Ovary (tissue), 9 donors: ENCODE measurements around the gene DOCK4. TPM values are rescaled to one million over a fixed set of nuclear protein-coding genes. Genes with fewer than 3 reads are reported as not detected.

Experiments
- DNase-seq, 5 donors: peaks; one replicate each; pipeline ENCODE4 v3.0.0-alpha.2; 2019 to 2020
- H3K27ac ChIP-seq, 2 donors: fragments of 200-600 bp; one replicate each; pipeline versions ENCODE4 v1.5.1 to v1.8.0; 2019 to 2022
- H3K27me3 ChIP-seq: fragments of 200-600 bp; one replicate; pipeline ENCODE4 v1.8.0; 2022
- H3K36me3 ChIP-seq: fragments of 200-600 bp; sonication (generic); one replicate; pipeline ENCODE4 v1.5.1; 2019
- H3K4me1 ChIP-seq: one replicate; pipeline ENCODE4 v1.8.1; 2013; ENCODE audit warnings: mild to moderate bottlenecking, moderate library complexity; ENCODE audit not compliant: insufficient read depth
- H3K4me3 ChIP-seq: fragments of 200-600 bp; sonication (generic); one replicate; pipeline ENCODE4 v1.5.1; 2017
- H3K9me3 ChIP-seq, 2 donors: fragments of 200-600 bp in 1 of 2; sonication (generic) in 1 of 2; one replicate each; pipeline versions ENCODE4 v1.5.1 to v1.8.1; 2013 to 2019; ENCODE audit warnings: mild to moderate bottlenecking in 1 of 2, moderate library complexity in 1 of 2
- EP300 ChIP-seq: sonication (generic); formaldehyde crosslinking; IDR thresholded peaks from one replicate; pipeline ENCODE4 v1.6.1; 2017; ENCODE audit warnings: antibody characterized with exemption
- POLR2A ChIP-seq: fragments of 450-650 bp; IDR thresholded peaks from one replicate; pipeline ENCODE4 v1.6.1; 2017; ENCODE audit warnings: antibody characterized with exemption, mild to moderate bottlenecking, moderate library complexity
- WGBS, 3 donors: extraction: QIAGEN DNeasy Blood & Tissue Kit in 1 of 3; methylation state at CpG; one replicate each; pipeline versions ENCODE4 v1.1.5 to v1.1.7; 2013 to 2017; 5-methylcytosine and 5-hydroxymethylcytosine counted together
- intact Hi-C, 4 donors: fragments of 100-400 bp; cut with DNase I; formaldehyde crosslinking; loops; one replicate each; pipeline versions ENCODE4 v1.11.0 to v1.15.1; 2022 to 2023
- polyA plus RNA-seq, 2 donors: library from polyadenylated mRNA; stranded (reverse); fragments of 200-250 nt in 1 of 2; fragments of 350-450 nt in 1 of 2; fragmentation: Illumina TruSeq in 1 of 2; extraction: RNeasy Lipid Tissue Mini Kit (QIAGEN cat#74804) in 1 of 2; gene quantifications; one replicate each; pipeline ENCODE4 v1.2.3, GENCODE V29; 2013 to 2014
- total RNA-seq, 7 donors: library from RNA; depleted of rRNA in 2 of 7; stranded (reverse); fragments of >200 nt in 2 of 7; fragmentation: NEBNext Ultra II Directional in 3 of 7; extraction: Animal tissue kit (Norgen Biotek cat#: 25700) in 3 of 7; gene quantifications; one replicate each; pipeline versions ENCODE4 v1.1.0 to v1.2.4, GENCODE V29; 2016 to 2023
- TF ChIP-seq, protein P1 (sequence below), 3 donors: fragments of 450-650 bp in 2 of 3; fragments of 200-600 bp in 1 of 3; IDR thresholded peaks; one replicate each; pipeline versions ENCODE4 v1.5.1 to v1.8.0; 2016 to 2022; ENCODE audit warnings: antibody characterized with exemption in 3 of 3, mild to moderate bottlenecking in 1 of 3
- donor health status: DM: no; HTN: no; CAD: no; lungs with moderate emphysema.
- donor health status: DM: no; HTN: no; CAD: no.
- donor health status: Bipolar disorder and iron deficiency.
- donor health status: DM: yes; HTN: yes; CAD: no.
- donor health status: DM: no; HTN: no; CAD: no.
- donor health status: DM: yes; HTN: yes; CAD: no.

The DOCK4 gene
- total and polyA plus RNA-seq, 9 donors = 9.5 to 39.7 (median 27.3) TPM

GRCh38 chr7:112193915-112194502, 12.2 kb downstream of the DOCK4 start:
- TF ChIP-seq EP300 (no peak), POLR2A (no peak)
- TF ChIP-seq, protein P1, sequence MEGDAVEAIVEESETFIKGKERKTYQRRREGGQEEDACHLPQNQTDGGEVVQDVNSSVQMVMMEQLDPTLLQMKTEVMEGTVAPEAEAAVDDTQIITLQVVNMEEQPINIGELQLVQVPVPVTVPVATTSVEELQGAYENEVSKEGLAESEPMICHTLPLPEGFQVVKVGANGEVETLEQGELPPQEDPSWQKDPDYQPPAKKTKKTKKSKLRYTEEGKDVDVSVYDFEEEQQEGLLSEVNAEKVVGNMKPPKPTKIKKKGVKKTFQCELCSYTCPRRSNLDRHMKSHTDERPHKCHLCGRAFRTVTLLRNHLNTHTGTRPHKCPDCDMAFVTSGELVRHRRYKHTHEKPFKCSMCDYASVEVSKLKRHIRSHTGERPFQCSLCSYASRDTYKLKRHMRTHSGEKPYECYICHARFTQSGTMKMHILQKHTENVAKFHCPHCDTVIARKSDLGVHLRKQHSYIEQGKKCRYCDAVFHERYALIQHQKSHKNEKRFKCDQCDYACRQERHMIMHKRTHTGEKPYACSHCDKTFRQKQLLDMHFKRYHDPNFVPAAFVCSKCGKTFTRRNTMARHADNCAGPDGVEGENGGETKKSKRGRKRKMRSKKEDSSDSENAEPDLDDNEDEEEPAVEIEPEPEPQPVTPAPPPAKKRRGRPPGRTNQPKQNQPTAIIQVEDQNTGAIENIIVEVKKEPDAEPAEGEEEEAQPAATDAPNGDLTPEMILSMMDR (IDR thresholded peaks at IDR 0.05) = no peak
- Histone ChIP-seq H3K4me1 (peaks cover 15% of the 10 kb centered on the region), H3K4me3 (no peak overlapping the region), H3K27me3 (no peaks in the 10 kb centered on the region), H3K36me3 (no peaks in the 10 kb centered on the region), H3K9me3 (no peaks in the 10 kb centered on the region), H3K27ac (no peak overlapping the region)
- intact Hi-C loops = no loop called here
- DNase-seq = no peak

DNA sequence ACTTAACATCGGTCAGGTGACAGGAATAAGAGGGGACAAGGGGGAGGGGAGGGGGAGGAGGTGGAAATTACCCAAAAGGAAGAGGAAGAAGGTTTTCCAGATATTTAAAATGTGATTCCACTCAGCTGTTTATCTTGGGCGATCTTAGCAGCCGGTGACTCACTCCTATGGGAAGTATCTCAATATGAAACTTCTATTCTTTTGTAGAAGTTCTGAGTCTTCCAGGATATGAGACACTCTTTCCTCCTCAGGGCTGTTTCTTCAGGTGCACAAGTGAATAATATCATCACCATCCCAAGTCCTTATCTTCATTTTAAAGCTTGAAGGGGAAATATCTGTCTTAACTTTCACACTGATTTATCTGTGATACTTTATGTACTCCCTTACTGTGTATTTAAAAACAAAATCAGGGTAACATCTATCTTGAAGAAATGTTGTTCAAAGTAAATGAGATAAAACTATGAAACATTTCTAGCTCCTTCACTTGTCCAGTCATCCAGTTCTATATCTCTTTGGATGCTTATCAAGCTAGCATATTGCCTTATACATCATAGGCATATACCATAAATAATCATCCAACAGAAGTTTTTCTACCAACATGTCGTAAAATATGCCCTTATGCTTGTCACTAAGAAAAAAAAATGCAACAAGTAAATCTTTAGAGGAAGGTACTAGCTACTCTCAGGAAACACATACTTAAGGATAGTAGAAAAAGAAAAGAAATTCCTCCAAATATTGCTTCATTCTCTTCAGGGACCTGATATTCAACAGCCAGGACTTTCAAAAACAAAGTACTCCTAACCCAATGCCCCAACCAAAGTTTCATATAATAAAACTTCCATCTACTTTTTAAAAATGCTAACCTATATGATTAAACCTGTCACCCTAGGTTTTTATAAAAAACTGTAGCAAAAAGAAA, 13.7 kb downstream of the DOCK4 start:
- peaks cover 16% of the 10 kb centered on the region for H3K4me1 ChIP-seq
- no peaks in the 10 kb centered on the region for H3K27me3 ChIP-seq
- H3K9me3 ChIP-seq = no peaks in the 10 kb centered on the region
- no peak overlapping the region for H3K4me3 ChIP-seq
- WGBS, 3 donors = 81 to 90% (median 83%) methylated on average over 4 of the region's 4 CpGs
- TF ChIP-seq, protein P1 (IDR thresholded peaks at IDR 0.05) = no peak
- no peak for TF ChIP-seq POLR2A
- H3K27ac ChIP-seq = no peak overlapping the region
- H3K36me3 ChIP-seq = no peaks in the 10 kb centered on the region
- intact Hi-C loops = no loop called here
- DNase-seq = no peak

- no peaks in the 10 kb centered on the region for H3K36me3 ChIP-seq
- H3K4me1 ChIP-seq = peaks cover 13% of the 10 kb centered on the region
- H3K27me3 ChIP-seq = no peaks in the 10 kb centered on the region
- H3K9me3 ChIP-seq = no peaks in the 10 kb centered on the region
- H3K4me3 ChIP-seq = no peak overlapping the region
- DNase-seq = no peak
- 94 to 98% (median 94%) methylated on average over 2 of the region's 2 CpGs for WGBS, 3 donors
- intact Hi-C loops = no loop called here
- TF ChIP-seq, protein P1 (IDR thresholded peaks at IDR 0.05) = no peak
- TF ChIP-seq POLR2A = no peak
- TF ChIP-seq EP300 = no peak
- H3K27ac ChIP-seq = no peak overlapping the region
These were observed 16.1 kb downstream of the DOCK4 start for GRCh38 chr7:112190120-112190519.

GRCh38 chr7:112189691-112190090, 16.5 kb downstream of the DOCK4 start:
- TF ChIP-seq EP300 = no peak
- TF ChIP-seq, protein P1 (IDR thresholded peaks at IDR 0.05) = no peak
- TF ChIP-seq POLR2A = no peak
- H3K9me3 ChIP-seq = no peaks in the 10 kb centered on the region
- no peak overlapping the region for H3K4me3 ChIP-seq
- WGBS, 3 donors = 94 to 97% (median 95%) methylated on average over 5 of the region's 5 CpGs
- no peak overlapping the region for H3K27ac ChIP-seq
- no peaks in the 10 kb centered on the region for H3K27me3 ChIP-seq
- peaks cover 11% of the 10 kb centered on the region for H3K4me1 ChIP-seq
- DNase-seq = no peak
- H3K36me3 ChIP-seq = no peaks in the 10 kb centered on the region
- intact Hi-C loops = no loop called here
